B cell (primary cell): ENCODE results near the gene CFL2. TPM values are rescaled to one million over a fixed set of nuclear protein-coding genes. Genes with fewer than 3 reads are reported as not detected.
"Not testable (repeated sequence)": the region's sequence is repeated elsewhere in the genome, so short reads cannot be mapped to it uniquely, and the experiment has no call there.

Experiments used
- ATAC-seq: fragments of 200-7000 bp; cut with Tn5 transposase; one replicate; pipeline ENCODE4 v1.10.0; 2021; ENCODE audit warnings: low read depth, mild to moderate bottlenecking, moderate number of reproducible peaks, moderate library complexity
- CTCF ChIA-PET: fragments of 350-600 bp; sonication (Branson Sonifier 250); formaldehyde crosslinking; loops from one replicate; lab custom pipeline; 2021; ENCODE audit warnings: antibody characterized with exemption, inconsistent platforms; lab: Charles Lee
- POLR2A ChIA-PET: fragments of 350-600 bp; sonication (Branson Sonifier 250); formaldehyde crosslinking; loops from one replicate; lab custom pipeline; 2021; ENCODE audit warnings: antibody characterized with exemption; lab: Charles Lee
- DNase-seq: peaks from one replicate; pipeline ENCODE4 v3.0.0; 2013
- H2AFZ ChIP-seq: 2 replicates; pipeline ENCODE4 v1.6.1; 2012; ENCODE audit warnings: mild to moderate bottlenecking, low read depth, low read length; ENCODE audit not compliant: insufficient read depth, poor library complexity, severe bottlenecking
- H3K27ac ChIP-seq, 2 donors: 1 replicate in 1 of 2; 2 replicates in 1 of 2; pipeline ENCODE4 v1.5.1; 2012 to 2013; ENCODE audit warnings: low read length in 2 of 2, mild to moderate bottlenecking in 2 of 2, moderate library complexity in 1 of 2
- H3K27me3 ChIP-seq, 4 experiments: fragments of 200-600 bp in 1 of 4; sonication (generic) in 1 of 4; replicated peaks in 1 of 4; 1 replicate in 2 of 4; 2 replicates in 2 of 4; pipeline versions ENCODE4 v1.6.1 to v1.7.0; 2013 to 2016; ENCODE audit warnings: low read length in 3 of 4, mild to moderate bottlenecking in 2 of 4, mixed read lengths in 1 of 4, moderate library complexity in 1 of 4; ENCODE audit not compliant: insufficient read depth in 4 of 4, control insufficient read depth in 3 of 4; ENCODE audit errors: control extremely low read depth in 1 of 4
- H3K36me3 ChIP-seq, 2 experiments: replicated peaks in 1 of 2; 1 replicate in 1 of 2; 2 replicates in 1 of 2; pipeline versions ENCODE4 v1.6.1 to v1.7.1; 2013; ENCODE audit warnings: low read length in 1 of 2; ENCODE audit not compliant: insufficient read depth in 2 of 2, control insufficient read depth in 1 of 2; ENCODE audit errors: control extremely low read depth in 1 of 2, extremely low read depth in 1 of 2
- H3K4me1 ChIP-seq, 2 donors: fragments of 200-600 bp in 1 of 2; sonication (generic) in 1 of 2; 1 replicate in 1 of 2; 2 replicates in 1 of 2; pipeline versions ENCODE4 v1.5.1 to v1.6.1; 2013 to 2017; ENCODE audit warnings: low read length in 2 of 2; ENCODE audit not compliant: control insufficient read depth in 2 of 2, insufficient read depth in 2 of 2
- H3K4me2 ChIP-seq: replicated peaks from 2 replicates; pipeline ENCODE3; 2012; ENCODE audit warnings: mild to moderate bottlenecking, low read depth, low read length; ENCODE audit not compliant: poor library complexity, severe bottlenecking
- H3K4me3 ChIP-seq, 5 experiments: fragments of 200-600 bp in 1 of 5; sonication (generic) in 1 of 5; 1 replicate in 3 of 5; 2 replicates in 2 of 5; pipeline versions ENCODE4 v1.5.1 to v1.7.0; 2011 to 2016; ENCODE audit warnings: low read length in 4 of 5, mild to moderate bottlenecking in 4 of 5, low read depth in 2 of 5, control low read depth in 1 of 5, moderate library complexity in 1 of 5; ENCODE audit not compliant: insufficient read depth in 1 of 5; ENCODE audit errors: control extremely low read depth in 1 of 5, extremely low read depth in 1 of 5
- H3K79me2 ChIP-seq: fragments of 200-600 bp; sonication (generic); one replicate; pipeline ENCODE4 v1.6.0; 2016; ENCODE audit warnings: low read length; ENCODE audit not compliant: control insufficient read depth, insufficient read depth
- H3K9ac ChIP-seq: fragments of 200-600 bp; sonication (generic); 2 replicates; pipeline ENCODE4 v1.6.1; 2017; ENCODE audit warnings: mild to moderate bottlenecking, low read length, moderate library complexity
- H3K9me3 ChIP-seq, 3 donors: one replicate each; pipeline versions ENCODE4 v1.6.1 to v1.7.1; 2013; ENCODE audit warnings: low read length in 2 of 3; ENCODE audit not compliant: control insufficient read depth in 2 of 3, insufficient read depth in 1 of 3; ENCODE audit errors: control extremely low read depth in 1 of 3
- H4K20me1 ChIP-seq: 2 replicates; pipeline ENCODE4 v1.6.0; 2012; ENCODE audit warnings: mild to moderate bottlenecking, low read length; ENCODE audit not compliant: insufficient read depth, control insufficient read depth, poor library complexity, severe bottlenecking
- H3K27ac Mint-ChIP-seq: one replicate; pipeline ENCODE4 v1.8.0; 2021; ENCODE audit warnings: mixed read lengths
- H3K27me3 Mint-ChIP-seq: one replicate; pipeline ENCODE4 v1.8.0; 2021; ENCODE audit warnings: mixed read lengths
- H3K4me1 Mint-ChIP-seq: one replicate; pipeline ENCODE4 v1.8.0; 2021; ENCODE audit warnings: mixed read lengths
- H3K4me3 Mint-ChIP-seq: one replicate; pipeline ENCODE4 v1.8.0; 2021; ENCODE audit warnings: mixed read lengths
- H3K9me3 Mint-ChIP-seq: one replicate; pipeline ENCODE4 v1.8.0; 2022; ENCODE audit warnings: mixed read lengths; ENCODE audit not compliant: insufficient read depth
- EZH2 ChIP-seq: IDR thresholded peaks from 2 replicates; pipeline ENCODE4 v1.6.1; 2012; ENCODE audit warnings: borderline replicate concordance, low read depth, mild to moderate bottlenecking, moderate library complexity, low read length; ENCODE audit not compliant: insufficient read depth, poor library complexity, severe bottlenecking
- WGBS: methylation state at CpG from one replicate; pipeline ENCODE4 v1.1.5; 2013; ENCODE audit warnings: missing lambda C conversion rate; ENCODE audit not compliant: insufficient coverage; 5-methylcytosine and 5-hydroxymethylcytosine counted together
- intact Hi-C: fragments of 100-400 bp; cut with micrococcal nuclease; formaldehyde crosslinking; loops from one replicate; pipeline ENCODE4 v1.10.0; 2022
- polyA plus RNA-seq: library from polyadenylated mRNA; depleted of rRNA; stranded (reverse); fragments of >200 nt; gene quantifications from 2 replicates; pipeline ENCODE4 v1.2.3, GENCODE V29; 2012
- total RNA-seq, 2 donors: library from RNA; stranded (reverse); fragments of 120-200 nt in 1 of 2; gene quantifications; 1 replicate in 1 of 2; 2 replicates in 1 of 2; pipeline versions ENCODE4 v1.2.3 to v1.2.4, GENCODE V29; 2013 to 2022
- TF ChIP-seq, protein P1 (sequence below): fragments of 200-600 bp; IDR thresholded peaks from one replicate; pipeline ENCODE4 v1.8.0; 2022; ENCODE audit warnings: antibody characterized with exemption, mild to moderate bottlenecking

CFL2 gene
- total and polyA plus RNA-seq, 2 donors (not counting 1 experiment from before 2014, with no cell fraction given): 9.6 to 21.9 TPM

DNA sequence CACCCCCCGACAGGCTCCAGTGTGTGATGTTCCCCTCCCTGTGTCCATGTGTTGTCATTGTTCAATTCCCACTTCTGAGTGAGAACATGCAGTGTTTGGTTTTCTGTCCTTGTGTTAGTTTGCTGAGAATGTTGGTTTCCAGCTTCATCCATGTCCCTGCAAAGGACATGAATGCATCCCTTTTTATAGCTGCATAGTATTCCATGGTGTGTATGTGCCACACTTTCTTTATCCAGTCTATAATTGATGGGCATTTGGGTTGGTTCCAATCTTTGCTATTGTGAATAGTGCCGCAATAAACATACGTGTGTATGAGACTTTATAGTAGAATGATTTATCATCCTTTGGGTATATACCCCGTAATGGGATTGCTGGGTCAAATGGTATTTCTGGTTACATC, 22.7 kb upstream of the CFL2 start:
- CTCF ChIA-PET, H3K4me2 ChIP-seq, H2AFZ ChIP-seq, H3K36me3 ChIP-seq, intact Hi-C loops, DNase-seq, ATAC-seq, POLR2A ChIA-PET, H3K4me3 Mint-ChIP-seq, H3K27me3 Mint-ChIP-seq, H3K9me3 ChIP-seq, H3K4me1 ChIP-seq, H3K27ac Mint-ChIP-seq, H3K4me1 Mint-ChIP-seq, H3K79me2 ChIP-seq, H3K27ac ChIP-seq, H3K9ac ChIP-seq, H4K20me1 ChIP-seq, H3K9me3 Mint-ChIP-seq, H3K27me3 ChIP-seq, H3K4me3 ChIP-seq: not testable (repeated sequence)
- WGBS: no CpG with 5 or more reads among the region's 4 CpGs

DNA sequence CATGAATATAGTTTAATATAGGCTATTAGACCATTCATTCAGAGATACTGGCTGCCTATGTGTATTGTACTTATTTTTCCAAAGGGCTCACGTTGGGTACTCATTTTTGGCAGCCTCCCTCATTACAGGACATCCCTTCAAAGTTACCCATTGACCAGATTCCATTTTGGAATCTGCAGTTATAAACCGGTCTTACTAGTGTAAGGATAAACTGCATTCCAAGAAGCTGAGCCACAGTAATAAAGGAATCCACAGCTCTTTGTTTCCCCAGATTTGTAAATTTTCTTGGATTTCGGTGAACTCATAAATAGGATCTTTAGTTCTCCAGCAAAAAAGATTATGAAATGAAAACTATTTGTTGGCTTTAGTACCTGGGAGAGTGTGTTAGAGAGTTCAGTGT, 18.9 kb upstream of the CFL2 start:
- Histone ChIP-seq H3K9ac (no peak overlapping the region), H3K4me3 (no peak overlapping the region), H3K27ac (no peak overlapping the region), H3K79me2 (no peaks in the 10 kb centered on the region), H3K4me1 (no peaks in the 10 kb centered on the region), H3K27me3 (no peaks in the 10 kb centered on the region), H3K9me3 (no peaks in the 10 kb centered on the region), H3K4me2 (no peak overlapping the region), H2AFZ (no peak overlapping the region), H4K20me1 (no peaks in the 10 kb centered on the region), H3K36me3 (no peaks in the 10 kb centered on the region)
- Mint-ChIP-seq H3K9me3 (no peaks in the 10 kb centered on the region), H3K27me3 (no peaks in the 10 kb centered on the region), H3K27ac (no peak overlapping the region), H3K4me3 (no peak overlapping the region), H3K4me1 (no peaks in the 10 kb centered on the region)
- WGBS: 100% methylated on average over 1 of the region's 3 CpGs
- TF ChIP-seq, protein P1, sequence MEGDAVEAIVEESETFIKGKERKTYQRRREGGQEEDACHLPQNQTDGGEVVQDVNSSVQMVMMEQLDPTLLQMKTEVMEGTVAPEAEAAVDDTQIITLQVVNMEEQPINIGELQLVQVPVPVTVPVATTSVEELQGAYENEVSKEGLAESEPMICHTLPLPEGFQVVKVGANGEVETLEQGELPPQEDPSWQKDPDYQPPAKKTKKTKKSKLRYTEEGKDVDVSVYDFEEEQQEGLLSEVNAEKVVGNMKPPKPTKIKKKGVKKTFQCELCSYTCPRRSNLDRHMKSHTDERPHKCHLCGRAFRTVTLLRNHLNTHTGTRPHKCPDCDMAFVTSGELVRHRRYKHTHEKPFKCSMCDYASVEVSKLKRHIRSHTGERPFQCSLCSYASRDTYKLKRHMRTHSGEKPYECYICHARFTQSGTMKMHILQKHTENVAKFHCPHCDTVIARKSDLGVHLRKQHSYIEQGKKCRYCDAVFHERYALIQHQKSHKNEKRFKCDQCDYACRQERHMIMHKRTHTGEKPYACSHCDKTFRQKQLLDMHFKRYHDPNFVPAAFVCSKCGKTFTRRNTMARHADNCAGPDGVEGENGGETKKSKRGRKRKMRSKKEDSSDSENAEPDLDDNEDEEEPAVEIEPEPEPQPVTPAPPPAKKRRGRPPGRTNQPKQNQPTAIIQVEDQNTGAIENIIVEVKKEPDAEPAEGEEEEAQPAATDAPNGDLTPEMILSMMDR: no peak
- TF ChIP-seq EZH2: no peak
- ChIA-PET CTCF (interaction anchor here (0.6 to 1.7 kb wide), 5 partner anchors 8 to 82 kb away, joined by 3 to 15 read pairs (median 3); no protein-coding TSS in a partner anchor), POLR2A (no interaction called here)
- DNase-seq (no peak), ATAC-seq (no peak)
- intact Hi-C loops: no loop called here
